H1 (cell line): ENCODE data around the gene CALM3. TPM values are rescaled to one million over a fixed set of nuclear protein-coding genes. Genes with fewer than 3 reads are reported as not detected.

Experiments
- CTCF ChIA-PET: fragments of 300-600 bp; sonication (Branson Sonifier 250); formaldehyde crosslinking; loops from one replicate; lab custom pipeline; 2021; ENCODE audit not compliant: partially characterized antibody; lab: Charles Lee
- POLR2A ChIA-PET: fragments of 300-600 bp; sonication (Branson Sonifier 250); formaldehyde crosslinking; loops from one replicate; lab custom pipeline; 2021; ENCODE audit warnings: inconsistent platforms; ENCODE audit not compliant: partially characterized antibody; lab: Charles Lee
- DNase-seq, 2 experiments: peaks; one replicate each; pipeline versions ENCODE4 v3.0.0 to v3.0.0-alpha.2; 2010 to 2022; ENCODE audit warnings: low spot score in 2 of 2, low read depth in 1 of 2, mixed read lengths in 1 of 2
- FAIRE-seq: peaks from 2 replicates; lab custom pipeline; 2011; peaks lifted over from hg19 to GRCh38; lab: Jason Lieb, UNC
- H2AFZ ChIP-seq: 2 replicates; pipeline ENCODE4 v1.8.1; 2012; ENCODE audit warnings: low read length, inconsistent platforms
- H2AK5ac ChIP-seq: 2 replicates; pipeline ENCODE4 v1.6.1; 2013; ENCODE audit warnings: low read depth, low read length
- H2BK120ac ChIP-seq: replicated peaks from 2 replicates; pipeline ENCODE3; 2013; ENCODE audit warnings: low read depth, low read length, inconsistent platforms
- H2BK12ac ChIP-seq: 2 replicates; pipeline ENCODE4 v1.6.1; 2013; ENCODE audit warnings: low read depth, low read length
- H2BK15ac ChIP-seq: 2 replicates; pipeline ENCODE4 v1.6.1; 2013; ENCODE audit warnings: low read length
- H2BK20ac ChIP-seq: 2 replicates; pipeline ENCODE4 v1.6.1; 2013; ENCODE audit warnings: low read length
- H2BK5ac ChIP-seq: 2 replicates; pipeline ENCODE4 v1.6.1; 2013; ENCODE audit warnings: low read depth, low read length
- H3K14ac ChIP-seq: 2 replicates; pipeline ENCODE4 v1.6.1; 2013; ENCODE audit warnings: inconsistent platforms; ENCODE audit not compliant: insufficient read length
- H3K18ac ChIP-seq: 2 replicates; pipeline ENCODE4 v1.6.1; 2013; ENCODE audit warnings: low read length; ENCODE audit errors: extremely low read depth
- H3K23ac ChIP-seq: 2 replicates; pipeline ENCODE4 v1.6.1; 2013; ENCODE audit warnings: inconsistent platforms; ENCODE audit not compliant: insufficient read length
- H3K23me2 ChIP-seq: 2 replicates; pipeline ENCODE4 v1.6.1; 2013; ENCODE audit warnings: low read depth, low read length
- H3K27ac ChIP-seq: 2 replicates; pipeline ENCODE4 v1.6.1; 2011; ENCODE audit warnings: low read depth, low read length, inconsistent platforms
- H3K27me3 ChIP-seq, 4 experiments: replicated peaks in 1 of 4; 1 replicate in 1 of 4; 2 replicates in 3 of 4; pipeline versions ENCODE4 v1.6.1 to v1.8.1; 2011 to 2013; ENCODE audit warnings: low read length in 3 of 4, mild to moderate bottlenecking in 3 of 4, inconsistent platforms in 2 of 4, mixed read lengths in 2 of 4, moderate library complexity in 1 of 4; ENCODE audit not compliant: control insufficient read depth in 3 of 4, insufficient read depth in 3 of 4; ENCODE audit errors: extremely low read depth in 1 of 4
- H3K36me3 ChIP-seq, 4 experiments: 2 replicates each; pipeline versions ENCODE4 v1.6.1 to v1.8.1; 2011 to 2013; ENCODE audit warnings: mild to moderate bottlenecking in 4 of 4, low read length in 3 of 4, moderate library complexity in 2 of 4, control low read depth in 1 of 4, inconsistent platforms in 1 of 4; ENCODE audit not compliant: insufficient read depth in 4 of 4, control insufficient read depth in 2 of 4
- H3K4ac ChIP-seq: replicated peaks from 2 replicates; pipeline ENCODE3; 2013; ENCODE audit warnings: low read length, low read depth, mixed read lengths, inconsistent platforms; ENCODE audit not compliant: insufficient read length
- H3K4me1 ChIP-seq, 4 experiments: replicated peaks in 1 of 4; 1 replicate in 1 of 4; 2 replicates in 3 of 4; pipeline versions ENCODE4 v1.6.1 to v1.8.1; 2011 to 2013; ENCODE audit warnings: low read length in 3 of 4, inconsistent platforms in 2 of 4, mixed read lengths in 1 of 4; ENCODE audit not compliant: insufficient read depth in 4 of 4, control insufficient read depth in 3 of 4
- H3K4me2 ChIP-seq, 2 experiments: 2 replicates each; pipeline versions ENCODE4 v1.6.1 to v1.8.1; 2011 to 2013; ENCODE audit warnings: low read depth in 2 of 2, low read length in 2 of 2, control low read depth in 1 of 2, inconsistent platforms in 1 of 2, mild to moderate bottlenecking in 1 of 2; ENCODE audit not compliant: insufficient read depth in 1 of 2
- H3K4me3 ChIP-seq, 4 experiments: fragments of 200-600, 300-600 bp in 1 of 4; sonication (generic), shearing (Covaris generic), sonication (Bioruptor Twin) in 1 of 4; 2 replicates each; pipeline versions ENCODE4 v1.5.1 to v1.8.1; 2011 to 2016; ENCODE audit warnings: low read length in 4 of 4, low read depth in 3 of 4, control low read depth in 2 of 4, inconsistent platforms in 2 of 4, mild to moderate bottlenecking in 2 of 4, mixed read lengths in 1 of 4, moderate library complexity in 1 of 4; ENCODE audit not compliant: insufficient read depth in 2 of 4; ENCODE audit errors: extremely low read depth in 1 of 4
- H3K56ac ChIP-seq: replicated peaks from 2 replicates; pipeline ENCODE3; 2013; ENCODE audit warnings: low read depth, mild to moderate bottlenecking, mixed read lengths, low read length, inconsistent platforms; ENCODE audit not compliant: insufficient read length
- H3K79me1 ChIP-seq: 2 replicates; pipeline ENCODE4 v1.6.1; 2013; ENCODE audit warnings: low read depth, low read length, control low read depth
- H3K79me2 ChIP-seq, 2 experiments: 2 replicates each; pipeline versions ENCODE4 v1.6.1 to v1.8.1; 2012 to 2013; ENCODE audit warnings: low read length in 2 of 2, mild to moderate bottlenecking in 2 of 2, inconsistent platforms in 1 of 2; ENCODE audit not compliant: insufficient read depth in 2 of 2, control insufficient read depth in 1 of 2
- H3K9ac ChIP-seq, 4 experiments: replicated peaks in 1 of 4; 1 replicate in 1 of 4; 2 replicates in 3 of 4; pipeline versions ENCODE4 v1.6.1 to v1.8.1; 2011 to 2013; ENCODE audit warnings: low read depth in 3 of 4, low read length in 3 of 4, control low read depth in 2 of 4, mild to moderate bottlenecking in 2 of 4, moderate library complexity in 2 of 4, inconsistent platforms in 1 of 4; ENCODE audit errors: extremely low read depth in 1 of 4
- H3K9me3 ChIP-seq, 2 experiments: 2 replicates each; pipeline versions ENCODE4 v1.6.1 to v1.8.1; 2012 to 2013; ENCODE audit warnings: mild to moderate bottlenecking in 2 of 2, moderate library complexity in 2 of 2, control low read depth in 1 of 2, inconsistent platforms in 1 of 2, low read depth in 1 of 2, low read length in 1 of 2, mixed read lengths in 1 of 2; ENCODE audit not compliant: insufficient read depth in 2 of 2
- H4K20me1 ChIP-seq, 2 experiments: replicated peaks in 1 of 2; 2 replicates each; pipeline versions ENCODE3 to v1.8.1; 2011 to 2013; ENCODE audit warnings: inconsistent platforms in 2 of 2, low read length in 2 of 2, mild to moderate bottlenecking in 1 of 2; ENCODE audit not compliant: insufficient read depth in 2 of 2, control insufficient read depth in 1 of 2
- H4K5ac ChIP-seq: 2 replicates; pipeline ENCODE4 v1.6.1; 2013; ENCODE audit warnings: low read length, low read depth, mixed read lengths, inconsistent platforms; ENCODE audit not compliant: insufficient read length
- H4K8ac ChIP-seq: 2 replicates; pipeline ENCODE4 v1.8.0; 2013; ENCODE audit warnings: mild to moderate bottlenecking, moderate library complexity, low read length, inconsistent platforms; ENCODE audit not compliant: insufficient read depth; ENCODE audit errors: extremely low read depth
- H4K91ac ChIP-seq: replicated peaks from 2 replicates; pipeline ENCODE3; 2013; ENCODE audit warnings: low read length, mixed read lengths, inconsistent platforms; ENCODE audit not compliant: insufficient read length
- ATF2 ChIP-seq: IDR thresholded peaks from 2 replicates; pipeline ENCODE4 v1.6.1; 2012; ENCODE audit warnings: low read length, inconsistent platforms
- CREB1 ChIP-seq: IDR thresholded peaks from 2 replicates; pipeline ENCODE4 v1.6.1; 2012; ENCODE audit warnings: inconsistent platforms
- CTCF ChIP-seq, 3 experiments: IDR thresholded peaks; 1 replicate in 2 of 3; 2 replicates in 1 of 3; pipeline versions ENCODE4 v1.5.1 to v1.6.1; 2011; ENCODE audit warnings: low read length in 3 of 3, mild to moderate bottlenecking in 3 of 3, inconsistent platforms in 2 of 3, low read depth in 1 of 3, moderate library complexity in 1 of 3; ENCODE audit not compliant: insufficient read depth in 1 of 3; ENCODE audit errors: control extremely low read depth in 1 of 3
- JUND ChIP-seq: IDR thresholded peaks from 2 replicates; pipeline ENCODE4 v1.6.1; 2011; ENCODE audit warnings: mild to moderate bottlenecking, improper control_type of control experiment, low read length
- SIX5 ChIP-seq: IDR thresholded peaks from 2 replicates; pipeline ENCODE4 v1.6.1; 2011; ENCODE audit warnings: mild to moderate bottlenecking, low read depth, low read length
- SP1 ChIP-seq: IDR thresholded peaks from 2 replicates; pipeline ENCODE4 v1.6.1; 2011; ENCODE audit warnings: low read depth, low read length
- WGBS, 2 experiments: shearing (Covaris generic) in 1 of 2; methylation state at CpG; one replicate each; pipeline versions ENCODE4 v1.1.6 to v1.1.7; 2013 to 2015; ENCODE audit warnings: low lambda C conversion rate in 2 of 2, mixed read lengths in 2 of 2, inconsistent platforms in 1 of 2, low coverage in 1 of 2, missing lambda C conversion rate in 1 of 2; ENCODE audit not compliant: insufficient replicate concordance in 2 of 2, insufficient coverage in 1 of 2, insufficient read length in 1 of 2; ENCODE audit errors: extremely low coverage in 1 of 2, missing lambda C conversion rate in 1 of 2; 5-methylcytosine and 5-hydroxymethylcytosine counted together
- polyA plus RNA-seq, 7 experiments: library from polyadenylated mRNA; depleted of rRNA in 3 of 7; stranded (reverse) in 5 of 7; unstranded in 2 of 7; fragments of >200 nt in 5 of 7; fragments of 200-250 nt in 2 of 7; gene quantifications; 1 replicate in 5 of 7; 2 replicates in 1 of 7; 4 replicates in 1 of 7; pipeline versions ENCODE4 v1.2.1 to v1.2.3, GENCODE V29; 2011 to 2013; ENCODE audit warnings: missing spikeins in 2 of 7, mixed read lengths in 2 of 7
- total RNA-seq: library from RNA; stranded (reverse); fragmentation: NEBNext Ultra II Directional; extraction: Animal tissue kit (Norgen Biotek cat#: 25700); gene quantifications from 2 replicates; pipeline ENCODE4 v1.2.1, GENCODE V29; 2021

Gene CALM3
- total and polyA plus RNA-seq, 2 of the 8 experiments (the other 6 are each of a cell fraction or from before 2014, with no cell fraction given) = 315 to 326 TPM

GRCh38 chr19:46616631-46617322 is 15.6 kb downstream of the CALM3 start:
- no peak overlapping the region for H3K23ac ChIP-seq
- no peaks in the 10 kb centered on the region for H3K36me3 ChIP-seq
- no peaks in the 10 kb centered on the region for H3K79me2 ChIP-seq
- H2AK5ac ChIP-seq = no peak overlapping the region
- H2BK20ac ChIP-seq = no peak overlapping the region
- DNase-seq = peak in 1 of 2 experiments; percentile 79
- no peaks in the 10 kb centered on the region for H3K9me3 ChIP-seq
- FAIRE-seq = no peak
- no peak overlapping the region for H4K5ac ChIP-seq
- WGBS, 2 experiments = 56% methylated on average over 17 of the region's 17 CpGs; no CpG with 5 or more reads in 1 of the 2 experiments
- no peak overlapping the region for H3K27ac ChIP-seq
- H3K18ac ChIP-seq = no peak overlapping the region
- H3K9ac ChIP-seq = no peak overlapping the region
- H2BK5ac ChIP-seq = no peak overlapping the region
- no peak overlapping the region for H3K4ac ChIP-seq
- no peaks in the 10 kb centered on the region for H3K23me2 ChIP-seq
- POLR2A ChIA-PET = interaction anchor here (1.6 to 1.9 kb wide), 3 partner anchors 15 to 45 kb away, joined by 5 to 8 read pairs (median 8); partner anchors contain the start of genes CALM3 and DACT3
- no peak overlapping the region for H3K4me2 ChIP-seq
- H3K56ac ChIP-seq = no peak overlapping the region
- no peak overlapping the region for H2BK120ac ChIP-seq
- 0 out of 2 replicates have a peak overlapping the region, but pooled peaks have one; percentile 6 for H2BK15ac ChIP-seq
- H3K27me3 ChIP-seq = no peaks in the 10 kb centered on the region
- CTCF ChIA-PET = interaction anchor here (0.5 to 15.6 kb wide), 22 partner anchors 10 to 224 kb away, joined by 3 to 341 read pairs (median 4); partner anchors contain the start of genes CALM3, DACT3 and PTGIR
- no peak overlapping the region for H3K4me3 ChIP-seq
- H3K14ac ChIP-seq = no peak overlapping the region
- H2AFZ ChIP-seq = peak overlapping the region; percentile 62; the same call in 1 of the 2 replicates
- no peak overlapping the region for H4K91ac ChIP-seq
- no peak overlapping the region; the same call in 1 of the 2 replicates for H4K8ac ChIP-seq
- H3K79me1 ChIP-seq = no peaks in the 10 kb centered on the region
- peaks cover 0 to 7% (median 3%) of the 10 kb centered on the region in 4 experiments; a peak in 4 of 7 replicates for H3K4me1 ChIP-seq
- no peak overlapping the region for H2BK12ac ChIP-seq
- no peaks in the 10 kb centered on the region for H4K20me1 ChIP-seq
- TF ChIP-seq CTCF (IDR thresholded peaks at IDR 0.05; ENCODE audit: control extremely low read depth in 1 of 3, insufficient read depth in 1 of 3, low read depth in 1 of 3, low read length in 3 of 3) (peak; percentile 66 to 98 (median 84)), JUND (no peak), ATF2 (no peak), CREB1 (no peak), SIX5 (no peak), SP1 (no peak)
